GM12878 (cell line): ENCODE results near the gene RAD51B. TPM values are rescaled to one million over a fixed set of nuclear protein-coding genes. Genes with fewer than 3 reads are reported as not detected.

Source experiments
- ATAC-seq: fragments of 200-7000 bp; cut with Tn5 transposase; 3 replicates; pipeline ENCODE4 v1.9.1; 2020; ENCODE audit warnings: mild to moderate bottlenecking, moderate library complexity
- BruUV-seq: library from RNA; stranded (reverse); fragments of 400-500 nt; replicated peaks from 2 replicates; lab custom pipeline; 2021; lab: Mats Ljungman, UMichigan
- CTCF ChIA-PET: fragments of 300-600 bp; sonication (Branson Sonifier 250); formaldehyde crosslinking; extraction: SDS; loops from one replicate; lab custom pipeline; 2021; ENCODE audit warnings: inconsistent platforms; lab: Yijun Ruan, JAX
- POLR2A ChIA-PET: fragments of 350-600 bp; formaldehyde crosslinking; extraction: SDS; loops from one replicate; lab custom pipeline; 2021; ENCODE audit warnings: inconsistent platforms; lab: Charles Lee
- RAD21 ChIA-PET: fragments of 300-600 bp; sonication (Branson Sonifier 250); formaldehyde crosslinking; loops from one replicate; lab custom pipeline; 2023; ENCODE audit warnings: antibody characterized with exemption; ENCODE audit not compliant: unreplicated experiment; lab: Charles Lee
- SMC1A ChIA-PET: fragments of 300-600 bp; sonication (Branson Sonifier 250); formaldehyde crosslinking; loops from one replicate; lab custom pipeline; 2023; ENCODE audit not compliant: unreplicated experiment, uncharacterized antibody; lab: Charles Lee
- DNase-seq: peaks from one replicate; pipeline ENCODE4 v3.0.0-alpha.2; 2011; ENCODE audit warnings: low read depth, low spot score
- FAIRE-seq: peaks from 3 replicates; lab custom pipeline; 2011; peaks lifted over from hg19 to GRCh38; lab: Jason Lieb, UNC
- H2AFZ ChIP-seq: 2 replicates; pipeline ENCODE4 v1.6.0; 2011; ENCODE audit warnings: low read depth, low read length, control low read depth; ENCODE audit not compliant: control insufficient read depth
- H3K27ac ChIP-seq: 2 replicates; pipeline ENCODE4 v1.5.1; 2011; ENCODE audit warnings: control low read depth; ENCODE audit not compliant: control insufficient read depth, insufficient read depth
- H3K27me3 ChIP-seq, 2 experiments: replicated peaks in 1 of 2; 2 replicates each; pipeline versions ENCODE4 v1.6.0 to v1.6.1; 2011; ENCODE audit warnings: low read length in 1 of 2; ENCODE audit not compliant: control insufficient read depth in 2 of 2, insufficient read depth in 2 of 2
- H3K36me3 ChIP-seq, 2 experiments: 2 replicates each; pipeline ENCODE4 v1.5.1; 2011; ENCODE audit warnings: low read length in 1 of 2; ENCODE audit not compliant: control insufficient read depth in 2 of 2, insufficient read depth in 2 of 2
- H3K4me1 ChIP-seq: 2 replicates; pipeline ENCODE4 v1.6.1; 2011; ENCODE audit warnings: mild to moderate bottlenecking, low read length, moderate library complexity, mixed read lengths; ENCODE audit not compliant: control insufficient read depth, insufficient read depth
- H3K4me2 ChIP-seq: 2 replicates; pipeline ENCODE4 v1.6.0; 2011; ENCODE audit warnings: control low read depth; ENCODE audit not compliant: control insufficient read depth, insufficient read depth
- H3K4me3 ChIP-seq: fragments of 200-600 bp; sonication (generic); 2 replicates; pipeline ENCODE4 v1.5.1; 2016
- H3K79me2 ChIP-seq: 2 replicates; pipeline ENCODE4 v1.6.0; 2011; ENCODE audit warnings: low read length; ENCODE audit not compliant: control insufficient read depth, insufficient read depth
- H3K9ac ChIP-seq: 2 replicates; pipeline ENCODE4 v1.8.0; 2011; ENCODE audit warnings: low read length, control low read depth, mixed read lengths; ENCODE audit not compliant: control insufficient read depth, insufficient read depth
- H3K9me3 ChIP-seq: replicated peaks from 3 replicates; pipeline ENCODE4 v1.5.1; 2011; ENCODE audit warnings: mild to moderate bottlenecking, low read length; ENCODE audit not compliant: control insufficient read depth, insufficient read depth
- H4K20me1 ChIP-seq: 2 replicates; pipeline ENCODE4 v1.6.0; 2011; ENCODE audit not compliant: control insufficient read depth, insufficient read depth
- ASH2L ChIP-seq: fragments of 300-600, 200-600 bp; sonication (generic); IDR thresholded peaks from 2 replicates; pipeline ENCODE4 v1.6.1; 2017; ENCODE audit warnings: low read depth, mild to moderate bottlenecking, borderline replicate concordance
- DPF2 ChIP-seq: fragments of 450-650 bp; IDR thresholded peaks from 2 replicates; pipeline ENCODE4 v1.6.1; 2017; ENCODE audit warnings: mild to moderate bottlenecking
- IRF4 ChIP-seq: IDR thresholded peaks from 2 replicates; pipeline ENCODE4 v1.6.1; 2011; ENCODE audit warnings: low read depth, low read length
- MEF2B ChIP-seq: fragments of 450-650 bp; IDR thresholded peaks from 2 replicates; pipeline ENCODE4 v1.6.1; 2018; ENCODE audit warnings: mild to moderate bottlenecking, moderate library complexity; ENCODE audit not compliant: partially characterized antibody, poor library complexity, severe bottlenecking
- POLR2AphosphoS2 ChIP-seq: IDR thresholded peaks from 2 replicates; pipeline ENCODE4 v1.6.1; 2011; ENCODE audit warnings: low read depth, mild to moderate bottlenecking, low read length, improper control_type of control experiment, moderate library complexity
- RAD21 ChIP-seq: IDR thresholded peaks from 2 replicates; pipeline ENCODE4 v1.6.1; 2011; ENCODE audit warnings: mild to moderate bottlenecking, low read depth, low read length, moderate library complexity; ENCODE audit not compliant: insufficient read depth
- SPI1 ChIP-seq: IDR thresholded peaks from 2 replicates; pipeline ENCODE4 v1.6.1; 2011; ENCODE audit warnings: low read depth, mild to moderate bottlenecking, low read length, moderate library complexity, borderline replicate concordance; ENCODE audit not compliant: insufficient read depth
- TCF12 ChIP-seq: IDR thresholded peaks from 2 replicates; pipeline ENCODE4 v1.6.1; 2011; ENCODE audit warnings: low read depth, mild to moderate bottlenecking, low read length
- WRNIP1 ChIP-seq: IDR thresholded peaks from 2 replicates; pipeline ENCODE4 v1.6.1; 2011; ENCODE audit warnings: low read depth, low read length, improper control_type of control experiment, borderline replicate concordance
- ZNF217 ChIP-seq: fragments of 450-650 bp; IDR thresholded peaks from 2 replicates; pipeline ENCODE4 v1.6.1; 2017; ENCODE audit warnings: antibody characterized with exemption, mild to moderate bottlenecking
- WGBS: methylation state at CpG from one replicate; pipeline ENCODE4 v1.1.6; 2016; ENCODE audit warnings: low lambda C conversion rate; ENCODE audit not compliant: insufficient replicate concordance, insufficient coverage; ENCODE audit errors: missing lambda C conversion rate; 5-methylcytosine and 5-hydroxymethylcytosine counted together
- in situ Hi-C: fragments of 300-500 bp; cut with MboI; formaldehyde crosslinking; loops from 9 replicates; pipeline ENCODE4 v1.14.3; 2018; ENCODE audit warnings: mixed read lengths
- intact Hi-C: fragments of 100-400 bp; cut with micrococcal nuclease; formaldehyde crosslinking; loops from one replicate; pipeline ENCODE4 v1.14.2; 2022; ENCODE audit not compliant: unreplicated experiment
- polyA plus RNA-seq, 11 experiments: library from polyadenylated mRNA; depleted of rRNA in 4 of 11; unstranded in 6 of 11; stranded (reverse) in 5 of 11; fragments of >200 nt; fragmentation: Nextera tagmentation in 4 of 11; fragmentation: Illumina TruSeq in 1 of 11; extraction: Ambion mirVana in 4 of 11; extraction: Trizol in 1 of 11; gene quantifications; 1 replicate in 1 of 11; 2 replicates in 10 of 11; pipeline versions ENCODE4 v1.2.1 to v1.2.3, GENCODE V29; 2011 to 2016; ENCODE audit warnings: inconsistent platforms in 2 of 11, missing spikeins in 2 of 11, low read depth in 1 of 11
- total RNA-seq, 4 experiments: library from RNA; depleted of rRNA in 3 of 4; stranded (reverse); fragments of >200 nt in 3 of 4; fragmentation: Illumina TruSeq in 1 of 4; extraction: Trizol in 1 of 4; gene quantifications; 2 replicates each; pipeline versions ENCODE4 v1.2.1 to v1.2.3, GENCODE V29; 2013 to 2021
- TF ChIP-seq, protein P1 (sequence below): fragments of 450-650 bp; IDR thresholded peaks from 2 replicates; pipeline ENCODE4 v1.6.1; 2017; ENCODE audit warnings: mild to moderate bottlenecking, low read depth, inconsistent platforms; ENCODE audit not compliant: poor library complexity, severe bottlenecking
- TF ChIP-seq, protein P2 (sequence below): fragments of 450-650 bp; formaldehyde crosslinking; IDR thresholded peaks from 2 replicates; pipeline ENCODE4 v1.4.0; 2022; ENCODE audit warnings: mild to moderate bottlenecking, moderate library complexity
- TF ChIP-seq, protein P3 (sequence below): fragments of 450-650 bp; IDR thresholded peaks from 2 replicates; pipeline ENCODE4 v1.6.1; 2017; ENCODE audit warnings: mild to moderate bottlenecking
- TF ChIP-seq, protein P4 (sequence below): IDR thresholded peaks from 2 replicates; pipeline ENCODE4 v1.6.1; 2012; ENCODE audit warnings: low read depth, low read length, improper control_type of control experiment

RAD51B gene
- total and polyA plus RNA-seq, 10 of the 15 experiments (the other 5 are each of a cell fraction or from before 2014, with no cell fraction given), result 9.8 to 26.8 (median 21.3) TPM

DNA sequence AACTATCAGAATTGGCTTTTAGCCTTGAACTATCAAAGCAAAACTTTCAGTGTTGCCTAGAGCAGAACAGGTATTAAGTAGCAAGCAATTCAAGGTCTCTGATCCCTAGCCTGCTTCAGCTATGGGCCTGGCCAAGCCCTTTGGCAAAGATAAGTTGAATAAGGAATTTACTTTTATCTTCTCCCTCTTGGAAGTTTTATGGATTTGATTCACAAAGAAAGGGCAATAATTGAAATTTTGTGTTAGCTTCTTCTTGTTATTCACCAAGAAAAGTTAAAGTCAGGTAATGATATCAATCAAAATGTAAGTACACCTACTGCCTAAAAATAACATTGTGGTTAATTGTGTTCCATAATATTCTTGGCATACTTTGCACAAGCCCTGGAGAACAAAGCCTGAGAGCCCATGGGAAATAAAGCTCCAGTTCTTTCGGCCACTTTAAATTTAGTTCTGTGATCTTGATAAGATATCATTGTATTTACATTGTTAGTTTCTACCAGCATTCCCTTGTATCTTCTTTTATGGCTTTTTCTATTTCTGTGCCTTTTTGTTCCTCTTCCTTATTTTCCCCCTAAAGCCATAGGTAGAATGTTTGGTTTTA lies 158.0 kb downstream of the RAD51B start:
- TF ChIP-seq DPF2, result no peak
- TF ChIP-seq, protein P1, sequence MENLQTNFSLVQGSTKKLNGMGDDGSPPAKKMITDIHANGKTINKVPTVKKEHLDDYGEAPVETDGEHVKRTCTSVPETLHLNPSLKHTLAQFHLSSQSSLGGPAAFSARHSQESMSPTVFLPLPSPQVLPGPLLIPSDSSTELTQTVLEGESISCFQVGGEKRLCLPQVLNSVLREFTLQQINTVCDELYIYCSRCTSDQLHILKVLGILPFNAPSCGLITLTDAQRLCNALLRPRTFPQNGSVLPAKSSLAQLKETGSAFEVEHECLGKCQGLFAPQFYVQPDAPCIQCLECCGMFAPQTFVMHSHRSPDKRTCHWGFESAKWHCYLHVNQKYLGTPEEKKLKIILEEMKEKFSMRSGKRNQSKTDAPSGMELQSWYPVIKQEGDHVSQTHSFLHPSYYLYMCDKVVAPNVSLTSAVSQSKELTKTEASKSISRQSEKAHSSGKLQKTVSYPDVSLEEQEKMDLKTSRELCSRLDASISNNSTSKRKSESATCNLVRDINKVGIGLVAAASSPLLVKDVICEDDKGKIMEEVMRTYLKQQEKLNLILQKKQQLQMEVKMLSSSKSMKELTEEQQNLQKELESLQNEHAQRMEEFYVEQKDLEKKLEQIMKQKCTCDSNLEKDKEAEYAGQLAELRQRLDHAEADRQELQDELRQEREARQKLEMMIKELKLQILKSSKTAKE, result no peak
- no peak for TF ChIP-seq SPI1
- TF ChIP-seq WRNIP1, result no peak
- TF ChIP-seq RAD21, result no peak
- TF ChIP-seq TCF12, result no peak
- TF ChIP-seq POLR2AphosphoS2, result no peak
- no peak for TF ChIP-seq MEF2B
- TF ChIP-seq ASH2L, result no peak
- TF ChIP-seq, protein P2, sequence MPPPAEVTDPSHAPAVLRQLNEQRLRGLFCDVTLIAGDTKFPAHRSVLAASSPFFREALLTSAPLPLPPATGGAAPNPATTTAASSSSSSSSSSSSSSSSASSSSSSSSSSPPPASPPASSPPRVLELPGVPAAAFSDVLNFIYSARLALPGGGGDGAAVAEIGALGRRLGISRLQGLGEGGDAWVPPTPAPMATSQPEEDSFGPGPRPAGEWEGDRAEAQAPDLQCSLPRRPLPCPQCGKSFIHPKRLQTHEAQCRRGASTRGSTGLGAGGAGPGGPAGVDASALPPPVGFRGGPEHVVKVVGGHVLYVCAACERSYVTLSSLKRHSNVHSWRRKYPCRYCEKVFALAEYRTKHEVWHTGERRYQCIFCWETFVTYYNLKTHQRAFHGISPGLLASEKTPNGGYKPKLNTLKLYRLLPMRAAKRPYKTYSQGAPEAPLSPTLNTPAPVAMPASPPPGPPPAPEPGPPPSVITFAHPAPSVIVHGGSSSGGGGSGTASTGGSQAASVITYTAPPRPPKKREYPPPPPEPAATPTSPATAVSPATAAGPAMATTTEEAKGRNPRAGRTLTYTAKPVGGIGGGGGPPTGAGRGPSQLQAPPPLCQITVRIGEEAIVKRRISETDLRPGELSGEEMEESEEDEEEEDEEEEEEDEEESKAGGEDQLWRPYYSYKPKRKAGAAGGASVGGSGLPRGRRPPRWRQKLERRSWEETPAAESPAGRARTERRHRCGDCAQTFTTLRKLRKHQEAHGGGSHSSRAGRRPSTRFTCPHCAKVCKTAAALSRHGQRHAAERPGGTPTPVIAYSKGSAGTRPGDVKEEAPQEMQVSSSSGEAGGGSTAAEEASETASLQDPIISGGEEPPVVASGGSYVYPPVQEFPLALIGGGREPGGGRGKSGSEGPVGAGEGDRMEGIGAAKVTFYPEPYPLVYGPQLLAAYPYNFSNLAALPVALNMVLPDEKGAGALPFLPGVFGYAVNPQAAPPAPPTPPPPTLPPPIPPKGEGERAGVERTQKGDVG (CRISPR knock-in tag), result no peak
- TF ChIP-seq, protein P3, sequence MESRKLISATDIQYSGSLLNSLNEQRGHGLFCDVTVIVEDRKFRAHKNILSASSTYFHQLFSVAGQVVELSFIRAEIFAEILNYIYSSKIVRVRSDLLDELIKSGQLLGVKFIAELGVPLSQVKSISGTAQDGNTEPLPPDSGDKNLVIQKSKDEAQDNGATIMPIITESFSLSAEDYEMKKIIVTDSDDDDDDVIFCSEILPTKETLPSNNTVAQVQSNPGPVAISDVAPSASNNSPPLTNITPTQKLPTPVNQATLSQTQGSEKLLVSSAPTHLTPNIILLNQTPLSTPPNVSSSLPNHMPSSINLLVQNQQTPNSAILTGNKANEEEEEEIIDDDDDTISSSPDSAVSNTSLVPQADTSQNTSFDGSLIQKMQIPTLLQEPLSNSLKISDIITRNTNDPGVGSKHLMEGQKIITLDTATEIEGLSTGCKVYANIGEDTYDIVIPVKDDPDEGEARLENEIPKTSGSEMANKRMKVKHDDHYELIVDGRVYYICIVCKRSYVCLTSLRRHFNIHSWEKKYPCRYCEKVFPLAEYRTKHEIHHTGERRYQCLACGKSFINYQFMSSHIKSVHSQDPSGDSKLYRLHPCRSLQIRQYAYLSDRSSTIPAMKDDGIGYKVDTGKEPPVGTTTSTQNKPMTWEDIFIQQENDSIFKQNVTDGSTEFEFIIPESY, result no peak
- TF ChIP-seq, protein P4, sequence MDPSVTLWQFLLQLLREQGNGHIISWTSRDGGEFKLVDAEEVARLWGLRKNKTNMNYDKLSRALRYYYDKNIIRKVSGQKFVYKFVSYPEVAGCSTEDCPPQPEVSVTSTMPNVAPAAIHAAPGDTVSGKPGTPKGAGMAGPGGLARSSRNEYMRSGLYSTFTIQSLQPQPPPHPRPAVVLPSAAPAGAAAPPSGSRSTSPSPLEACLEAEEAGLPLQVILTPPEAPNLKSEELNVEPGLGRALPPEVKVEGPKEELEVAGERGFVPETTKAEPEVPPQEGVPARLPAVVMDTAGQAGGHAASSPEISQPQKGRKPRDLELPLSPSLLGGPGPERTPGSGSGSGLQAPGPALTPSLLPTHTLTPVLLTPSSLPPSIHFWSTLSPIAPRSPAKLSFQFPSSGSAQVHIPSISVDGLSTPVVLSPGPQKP, result no peak
- TF ChIP-seq ZNF217, result no peak
- no peak for TF ChIP-seq IRF4
- TF ChIP-seq, all 136 proteins: peak for 0
- BruUV-seq, result no TSS peak
- Histone ChIP-seq H3K27me3 (no peaks in the 10 kb centered on the region), H3K9me3 (no peaks in the 10 kb centered on the region), H3K9ac (no peak overlapping the region), H3K36me3 (no peaks in the 10 kb centered on the region), H3K4me3 (no peak overlapping the region), H3K4me1 (no peaks in the 10 kb centered on the region), H3K27ac (no peak overlapping the region), H3K4me2 (no peak overlapping the region), H4K20me1 (no peaks in the 10 kb centered on the region), H3K79me2 (no peaks in the 10 kb centered on the region), H2AFZ (no peak overlapping the region)
- SMC1A ChIA-PET, result interaction anchor here (0.7 to 1.3 kb wide), 2 partner anchors 63 to 82 kb away, joined by 3 read pairs; no protein-coding TSS in a partner anchor
- DNase-seq, result no peak
- no peak for ATAC-seq
- CTCF ChIA-PET, result interaction anchor here (0.7 kb wide), 1 partner anchor 27 kb away, joined by 4 read pairs; no protein-coding TSS in a partner anchor
- RAD21 ChIA-PET, result no interaction called here
- intact Hi-C loops (no loop called here), in situ Hi-C loops (no loop called here)
- WGBS, result 100% methylated on average over 1 of the region's 1 CpG
- POLR2A ChIA-PET, result no interaction called here
- FAIRE-seq, result no peak
